AG09309 (cell line): ENCODE results near the gene TBRG4.

ENCODE experiments used
- DNase-seq: peaks from one replicate; pipeline ENCODE4 v3.0.0-alpha.2; 2010; ENCODE audit warnings: low read depth
- H3K4me3 ChIP-seq: 2 replicates; pipeline ENCODE4 v1.5.1; 2011; ENCODE audit warnings: mild to moderate bottlenecking, low read depth, low read length, moderate library complexity; ENCODE audit not compliant: control insufficient read depth
- CTCF ChIP-seq: IDR thresholded peaks from 2 replicates; pipeline ENCODE4 v1.5.1; 2011; ENCODE audit warnings: mild to moderate bottlenecking, low read depth, low read length, inconsistent platforms; ENCODE audit not compliant: insufficient read depth, control insufficient read depth; ENCODE audit errors: missing control alignments

Gene TBRG4

GRCh38 chr7:45133352-45133751 is 21.9 kb upstream of the TBRG4 start:
- TF ChIP-seq CTCF = no peak
- no peak for DNase-seq

GRCh38 chr7:45132708-45133320 is 21.3 kb upstream of the TBRG4 start:
- no peak for DNase-seq
- no peak overlapping the region for H3K4me3 ChIP-seq
- TF ChIP-seq CTCF = no peak

More at GRCh38 chr7:45133352-45133751, 21.9 kb upstream of the TBRG4 start:
- no peak overlapping the region for H3K4me3 ChIP-seq

GRCh38 chr7:45131891-45132290 is 20.4 kb upstream of the TBRG4 start:
- no peak overlapping the region for H3K4me3 ChIP-seq
- no peak for DNase-seq

GRCh38 chr7:45130910-45131309 is 19.4 kb upstream of the TBRG4 start:
- no peak overlapping the region for H3K4me3 ChIP-seq
- no peak for DNase-seq
- no peak for TF ChIP-seq CTCF

More at GRCh38 chr7:45131891-45132290, 20.4 kb upstream of the TBRG4 start:
- TF ChIP-seq CTCF = no peak

- no peak for TF ChIP-seq CTCF
- no peak for DNase-seq
- no peak overlapping the region for H3K4me3 ChIP-seq
Measured at GRCh38 chr7:45129906-45130305, 18.4 kb upstream of the TBRG4 start.

- H3K4me3 ChIP-seq = no peak overlapping the region
- no peak for TF ChIP-seq CTCF
- no peak for DNase-seq
Measured at GRCh38 chr7:45129181-45129800, 17.8 kb upstream of the TBRG4 start.
